HG03439 (cell line): ENCODE data around the gene CABP1.

Source experiments
- ATAC-seq: cut with Tn5 transposase; IDR thresholded peaks from one replicate; pipeline ENCODE4 v1.9.1; 2021; ENCODE audit warnings: mild to moderate bottlenecking, moderate library complexity; ENCODE audit not compliant: unreplicated experiment

Gene CABP1

GRCh38 chr12:120630104-120630892 lies 10.1 kb upstream of the CABP1 start:
- no peak for ATAC-seq

DNA sequence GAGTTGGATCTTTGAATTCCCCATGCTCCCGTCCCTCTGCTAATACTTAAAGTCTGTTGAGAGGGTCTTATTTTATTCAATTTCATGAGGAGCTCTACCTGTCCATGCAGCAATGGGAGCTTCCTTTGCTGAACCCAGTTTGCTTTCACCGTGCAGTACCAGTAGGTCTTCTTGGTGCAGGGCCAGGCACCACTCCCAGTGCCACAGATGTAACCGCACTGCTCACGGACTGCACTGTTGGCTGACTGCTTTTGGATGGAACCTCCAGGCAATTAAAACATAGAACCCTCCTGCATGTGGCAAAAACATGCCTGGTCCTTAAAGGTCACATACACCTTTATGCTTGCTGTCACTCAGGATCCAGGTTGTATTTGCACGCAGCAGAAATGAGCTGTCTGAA lies 9.3 kb upstream of the CABP1 start:
- ATAC-seq = no peak

DNA sequence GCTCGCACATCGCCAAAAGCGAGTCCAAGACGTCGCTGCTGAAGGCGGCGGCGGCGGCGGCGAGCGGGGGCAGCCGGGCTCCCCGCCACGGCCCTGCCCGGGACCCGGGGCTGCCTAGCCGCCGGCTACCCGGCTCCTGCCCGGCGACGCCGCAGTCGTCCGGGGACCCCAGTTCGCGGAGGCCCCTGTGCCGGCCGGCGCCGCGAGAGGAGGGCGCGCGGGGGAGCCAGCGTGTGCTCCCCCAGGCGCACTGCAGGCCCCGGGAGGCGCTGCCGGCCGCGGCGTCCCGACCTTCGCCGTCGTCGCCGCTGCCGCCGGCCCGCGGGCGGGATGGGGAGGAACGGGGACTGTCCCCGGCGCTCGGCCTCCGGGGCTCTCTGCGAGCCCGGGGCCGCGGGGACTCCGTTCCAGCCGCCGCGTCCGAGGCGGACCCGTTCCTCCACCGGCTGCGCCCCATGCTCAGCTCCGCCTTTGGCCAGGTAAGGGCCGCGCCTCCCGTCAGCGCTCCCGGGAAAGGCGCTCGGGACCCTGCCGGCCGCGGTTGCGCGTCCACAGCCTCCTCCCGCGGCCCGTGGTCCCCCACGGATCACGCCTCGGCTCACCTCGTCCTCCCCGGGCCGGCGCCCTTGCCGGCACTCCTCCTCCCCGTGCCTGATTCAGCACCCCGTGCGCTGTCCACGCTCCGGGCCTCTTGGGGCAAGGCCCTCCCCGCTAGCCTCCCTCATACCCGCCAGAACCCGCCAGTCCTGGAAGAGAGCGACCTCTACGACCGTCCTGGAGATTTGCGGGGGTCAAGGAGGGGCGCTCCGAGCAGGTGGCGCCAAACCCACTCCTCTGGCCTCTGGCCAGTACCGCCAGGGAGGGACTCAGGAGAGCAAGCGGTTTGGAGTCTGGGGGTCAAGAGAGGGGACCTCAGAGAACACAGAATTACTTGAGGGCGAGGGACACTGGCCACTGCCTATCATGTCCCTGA lies 721 bp downstream of the CABP1 start:
- peak; percentile 41 for ATAC-seq

DNA sequence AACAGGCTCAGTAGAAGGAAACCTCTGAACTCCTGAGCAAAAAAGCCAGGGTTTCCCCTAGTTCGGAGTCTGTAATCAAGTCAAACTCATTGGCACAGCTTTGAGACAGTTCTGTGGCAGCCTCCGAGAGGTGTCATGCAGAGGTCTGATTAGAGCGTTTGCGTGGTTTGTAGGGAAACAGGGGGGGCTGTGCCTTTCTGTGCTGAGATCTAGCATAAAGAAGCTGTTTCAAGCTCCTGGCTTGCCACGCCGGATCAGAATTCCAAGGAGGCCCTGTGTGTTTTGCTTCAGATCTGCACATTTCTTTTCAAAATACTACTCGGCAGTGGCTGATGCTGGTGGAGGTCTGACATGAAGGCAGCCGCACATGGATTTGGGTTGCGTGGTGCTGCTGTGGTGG lies 1.7 kb downstream of the CABP1 start:
- no peak for ATAC-seq

DNA sequence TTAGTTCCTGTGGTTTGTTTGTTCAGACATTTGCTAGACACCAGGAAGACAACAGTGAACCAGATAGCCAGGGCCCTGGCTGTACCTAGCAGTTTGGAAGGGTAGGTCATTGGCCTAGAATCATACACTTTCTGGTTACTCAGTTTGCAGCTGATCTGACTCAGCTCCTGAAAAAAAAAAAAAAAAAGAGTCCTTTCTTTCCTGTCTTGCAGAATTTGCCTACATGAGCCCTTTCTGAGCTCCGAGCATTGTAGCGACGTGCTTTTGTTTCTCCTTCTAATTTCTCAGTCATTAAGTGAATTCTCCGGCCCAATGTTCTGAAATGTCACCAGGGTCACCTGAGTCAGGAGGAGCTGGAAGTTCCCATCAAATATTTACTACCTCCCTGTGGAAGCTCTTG lies 2.4 kb downstream of the CABP1 start:
- ATAC-seq = no peak

GRCh38 chr12:120643574-120643973 lies 3.1 kb downstream of the CABP1 start:
- ATAC-seq = no peak

- no peak for ATAC-seq
Measured at GRCh38 chr12:120646044-120646443, 5.6 kb downstream of the CABP1 start.

DNA sequence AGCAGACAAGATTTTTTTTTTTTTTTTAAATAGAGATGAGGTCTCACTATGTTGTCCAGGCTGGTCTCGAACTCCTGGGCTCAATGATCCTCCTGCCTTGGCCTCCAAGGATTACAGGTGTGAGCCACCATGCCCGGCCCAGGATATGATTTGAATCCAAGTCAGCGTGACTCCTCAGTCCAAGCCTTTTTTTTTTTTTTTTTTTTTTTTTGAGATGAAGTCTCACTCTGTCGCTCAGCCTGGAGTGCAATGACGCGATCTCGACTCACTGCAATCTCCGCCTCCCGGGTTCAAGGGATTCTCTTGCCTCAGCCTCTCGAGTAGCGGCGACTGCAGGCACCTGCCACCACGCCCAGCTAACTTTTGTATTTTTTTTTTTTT lies 6.9 kb downstream of the CABP1 start:
- no peak for ATAC-seq

- no peak for ATAC-seq
Measured at GRCh38 chr12:120649442-120650232, 9.2 kb downstream of the CABP1 start.

DNA sequence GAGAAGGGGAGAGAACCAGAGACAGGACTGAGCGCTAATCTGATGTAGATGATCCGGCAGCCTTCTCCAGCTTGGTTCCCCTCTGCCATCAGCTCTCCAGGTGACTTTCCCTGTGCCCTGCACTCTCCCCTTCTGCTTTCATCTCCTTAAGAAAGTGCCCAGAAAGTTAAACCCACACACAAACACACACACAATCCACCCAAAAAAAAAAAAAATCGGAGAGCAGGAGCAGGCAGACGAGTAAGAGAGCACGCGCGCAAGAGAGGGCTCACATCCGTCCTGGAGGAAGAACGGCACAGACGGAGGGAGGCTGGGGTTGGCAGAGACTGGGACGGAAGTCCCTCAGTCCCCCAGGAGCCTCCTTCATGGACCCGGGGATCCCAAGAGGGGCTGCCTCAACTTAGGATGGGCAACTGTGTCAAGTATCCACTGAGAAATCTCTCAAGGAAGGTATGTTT lies 9.8 kb downstream of the CABP1 start:
- no peak for ATAC-seq

DNA sequence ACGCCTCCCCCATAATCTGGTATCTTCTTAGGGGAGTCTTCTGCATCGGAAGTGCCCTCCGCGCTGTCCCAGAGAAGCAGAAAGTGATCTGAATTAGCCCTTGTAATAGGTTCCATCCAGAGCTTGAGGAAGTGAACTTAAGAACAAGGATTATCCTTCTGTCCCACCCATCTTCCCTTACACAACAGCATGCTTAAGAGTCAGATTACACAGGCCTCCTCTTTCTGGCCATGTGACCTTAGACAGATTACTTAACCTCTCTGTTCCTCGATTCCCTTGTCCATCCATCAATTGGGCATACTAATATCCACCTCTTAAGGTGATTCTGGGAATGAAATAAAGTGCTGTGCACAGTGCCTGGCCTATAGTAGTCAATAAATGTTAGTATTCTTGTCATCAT lies 11.4 kb downstream of the CABP1 start:
- no peak for ATAC-seq

GRCh38 chr12:120652656-120653435 lies 12.4 kb downstream of the CABP1 start:
- ATAC-seq = no peak

GRCh38 chr12:120653611-120654010 lies 13.2 kb downstream of the CABP1 start:
- no peak for ATAC-seq

DNA sequence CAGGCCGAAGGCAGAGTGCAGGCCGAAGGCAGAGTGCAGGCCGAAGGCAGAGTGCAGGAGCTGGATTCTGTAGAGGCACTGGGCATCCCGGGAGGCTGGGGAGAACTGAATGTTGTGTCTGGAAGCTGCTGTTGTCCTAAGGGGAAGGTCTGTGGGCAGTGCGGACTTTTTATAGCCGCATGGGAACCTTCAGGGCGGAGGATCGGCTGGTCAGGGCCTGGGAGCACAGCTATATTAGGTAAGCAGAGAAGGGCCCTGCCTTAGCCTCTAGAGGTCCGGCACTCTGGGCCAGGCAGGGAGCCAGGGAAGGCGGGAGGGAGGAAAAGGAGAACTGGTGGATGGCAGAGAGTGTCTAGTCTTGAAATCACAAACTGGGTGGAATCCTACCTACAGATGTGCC lies 14.2 kb downstream of the CABP1 start:
- no peak for ATAC-seq

GRCh38 chr12:120656008-120656407 lies 15.6 kb downstream of the CABP1 start:
- ATAC-seq = no peak

DNA sequence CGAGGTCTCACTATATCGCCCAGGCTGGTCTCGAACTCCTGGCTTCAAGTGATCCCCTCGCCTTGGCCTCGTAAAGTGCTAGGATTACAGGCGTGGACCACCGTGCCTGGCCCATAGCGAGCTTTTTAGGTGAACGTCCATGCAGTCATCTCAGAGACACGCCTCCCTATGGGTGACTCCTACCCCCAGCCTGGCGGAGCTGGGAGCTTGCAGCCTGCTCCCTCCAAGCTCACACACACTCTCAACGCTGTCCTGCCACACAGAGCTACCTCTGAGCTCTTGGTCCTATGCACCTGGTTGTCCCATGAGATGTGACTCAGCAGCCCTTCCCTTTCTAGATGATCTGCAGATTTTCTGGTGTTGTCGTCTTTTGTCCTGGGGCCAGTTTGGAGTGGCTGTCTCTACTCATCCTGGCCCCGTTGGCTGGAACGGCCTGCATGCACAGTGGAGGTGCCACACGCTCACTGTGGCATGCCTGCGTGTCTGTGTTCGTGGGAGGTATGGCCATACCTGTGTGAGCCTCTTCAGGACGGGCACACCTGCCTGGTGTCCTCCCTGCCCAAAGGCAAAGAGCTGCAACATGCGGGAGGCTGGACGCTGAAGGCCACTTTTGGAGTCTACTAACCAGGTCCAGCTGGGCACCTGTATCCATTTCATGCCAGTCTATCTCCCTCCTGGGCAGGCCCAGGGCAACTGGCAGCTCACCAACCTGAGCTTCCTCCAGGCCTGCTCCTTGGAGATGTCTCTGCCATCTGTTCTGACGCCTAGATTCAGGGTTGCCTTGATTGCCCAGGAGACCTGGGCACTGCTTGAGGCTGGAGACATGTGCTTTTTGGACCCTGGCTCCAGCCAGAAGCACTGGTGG lies 18.1 kb downstream of the CABP1 start:
- ATAC-seq = no peak

- no peak for ATAC-seq
Measured at GRCh38 chr12:120659151-120659525, 18.7 kb downstream of the CABP1 start.

DNA sequence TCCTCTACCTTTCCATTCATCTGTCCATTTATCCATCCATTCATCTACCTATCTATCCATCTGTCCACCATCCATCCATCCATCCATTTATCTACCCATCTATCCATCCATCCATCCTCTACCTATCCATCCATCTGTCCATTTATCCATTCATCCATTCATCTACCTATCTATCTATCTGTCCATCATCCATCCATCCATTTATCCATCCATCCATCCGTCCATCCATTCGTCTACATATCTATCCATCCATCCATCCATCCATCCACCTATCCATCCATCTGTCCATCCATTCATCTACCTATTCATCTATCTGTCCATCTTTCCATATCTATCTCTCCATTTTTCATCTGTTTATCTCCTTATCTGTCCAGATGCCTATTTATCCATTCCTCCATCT lies 21.0 kb downstream of the CABP1 start:
- no peak for ATAC-seq

- no peak for ATAC-seq
Measured at GRCh38 chr12:120662879-120663278, 22.5 kb downstream of the CABP1 start.
